Testis (tissue), 3 donors: ENCODE data around the gene CNR2. TPM values are rescaled to one million over a fixed set of nuclear protein-coding genes. Genes with fewer than 3 reads are reported as not detected.

ENCODE experiments used
- DNase-seq: peaks from one replicate; pipeline ENCODE4 v3.0.0-alpha.2; 2019
- H3K27ac ChIP-seq, 2 donors: fragments of 200-600 bp; sonication (generic); one replicate each; pipeline ENCODE4 v1.5.1; 2019
- H3K27me3 ChIP-seq: fragments of 200-600 bp; sonication (generic); one replicate; pipeline ENCODE4 v1.5.1; 2019
- H3K36me3 ChIP-seq: fragments of 200-600 bp; sonication (generic); one replicate; pipeline ENCODE4 v1.5.1; 2017; ENCODE audit warnings: low read depth; ENCODE audit errors: missing control alignments
- H3K4me1 ChIP-seq: fragments of 200-600 bp; sonication (generic); one replicate; pipeline ENCODE4 v1.5.1; 2019
- H3K4me3 ChIP-seq, 2 donors: fragments of 200-600 bp; sonication (generic); one replicate each; pipeline ENCODE4 v1.5.1; 2017 to 2019
- H3K9me3 ChIP-seq: fragments of 200-600 bp; sonication (generic); one replicate; pipeline ENCODE4 v1.5.1; 2017
- POLR2A ChIP-seq: fragments of 450-650 bp; IDR thresholded peaks from one replicate; pipeline ENCODE4 v1.6.1; 2017; ENCODE audit warnings: antibody characterized with exemption, mild to moderate bottlenecking, moderate library complexity
- WGBS, 2 donors: methylation state at CpG; one replicate each; pipeline ENCODE4 v1.1.5; 2018; 5-methylcytosine and 5-hydroxymethylcytosine counted together
- intact Hi-C: fragments of 100-400 bp; cut with DNase I; formaldehyde crosslinking; loops from one replicate; pipeline ENCODE4 v1.15.1; 2023; ENCODE audit warnings: low total_unique reads
- polyA plus RNA-seq: library from polyadenylated mRNA; stranded (reverse); fragments of 350-450 nt; fragmentation: Illumina TruSeq; extraction: RNeasy Lipid Tissue Mini Kit (QIAGEN cat#74804); gene quantifications from one replicate; pipeline ENCODE4 v1.2.3, GENCODE V29; 2014; ENCODE audit warnings: low read depth, low replicate concordance; ENCODE audit not compliant: insufficient read depth
- total RNA-seq, 2 donors: library from RNA; depleted of rRNA; stranded (reverse); fragments of >200 nt; gene quantifications; one replicate each; pipeline ENCODE4 v1.2.3, GENCODE V29; 2016
- TF ChIP-seq, protein P1 (sequence below), 3 experiments: fragments of 450-650 bp in 2 of 3; fragments of 200-600 bp in 1 of 3; sonication (generic) in 1 of 3; IDR thresholded peaks; one replicate each; pipeline ENCODE4 v1.5.1; 2016 to 2019; ENCODE audit warnings: antibody characterized with exemption in 3 of 3, mild to moderate bottlenecking in 2 of 3, moderate library complexity in 1 of 3

Gene CNR2
- total and polyA plus RNA-seq, 3 donors from 2014 or later, result 0.06 to 0.20 (median 0.08) TPM

DNA sequence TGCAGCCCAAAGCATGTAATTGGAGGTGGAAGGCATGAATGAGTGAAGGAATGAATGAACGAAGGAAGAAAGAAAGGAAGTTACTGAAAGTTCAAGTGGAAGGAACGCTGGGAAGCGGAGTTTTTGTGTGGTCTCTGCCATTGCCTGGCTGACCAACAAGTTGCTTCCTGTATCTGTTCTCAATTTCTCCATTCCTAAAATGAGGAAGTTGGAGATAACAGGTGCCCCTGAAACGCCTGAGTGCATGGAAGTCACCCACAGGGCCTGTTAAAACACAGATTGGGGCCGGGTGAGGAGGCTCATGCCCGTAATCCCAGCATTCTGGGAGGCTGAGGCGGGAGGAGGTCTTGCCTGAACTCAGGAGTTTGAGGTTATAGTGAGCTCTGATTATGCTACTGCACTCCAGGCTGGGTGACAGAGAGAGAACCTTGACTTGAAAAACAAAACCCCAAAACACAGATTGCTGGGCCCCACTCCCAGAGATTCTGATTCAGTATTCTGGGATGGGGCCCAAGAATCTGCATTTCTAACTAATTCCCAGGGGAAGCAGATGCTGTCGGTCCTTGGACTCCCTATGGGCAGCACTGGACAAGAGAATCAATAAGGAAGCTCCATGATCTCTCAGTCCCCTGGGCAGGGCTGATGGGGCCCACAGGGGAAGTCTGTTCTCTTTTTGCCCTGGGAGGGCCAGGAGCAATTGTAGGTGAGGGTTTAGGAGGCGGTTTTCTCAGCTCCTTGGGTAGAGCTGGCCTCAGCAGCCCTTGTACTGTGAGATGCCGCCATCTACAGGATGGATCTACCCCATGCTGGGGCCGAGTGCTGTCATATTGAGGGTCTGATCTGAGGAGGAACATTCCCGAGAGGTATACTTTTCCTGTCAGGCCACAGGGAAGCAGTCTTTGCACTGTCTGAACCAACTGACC, 3.3 kb upstream of the CNR2 start:
- no peak overlapping the region for H3K4me3 ChIP-seq
- TF ChIP-seq POLR2A, result no peak
- TF ChIP-seq, protein P1, sequence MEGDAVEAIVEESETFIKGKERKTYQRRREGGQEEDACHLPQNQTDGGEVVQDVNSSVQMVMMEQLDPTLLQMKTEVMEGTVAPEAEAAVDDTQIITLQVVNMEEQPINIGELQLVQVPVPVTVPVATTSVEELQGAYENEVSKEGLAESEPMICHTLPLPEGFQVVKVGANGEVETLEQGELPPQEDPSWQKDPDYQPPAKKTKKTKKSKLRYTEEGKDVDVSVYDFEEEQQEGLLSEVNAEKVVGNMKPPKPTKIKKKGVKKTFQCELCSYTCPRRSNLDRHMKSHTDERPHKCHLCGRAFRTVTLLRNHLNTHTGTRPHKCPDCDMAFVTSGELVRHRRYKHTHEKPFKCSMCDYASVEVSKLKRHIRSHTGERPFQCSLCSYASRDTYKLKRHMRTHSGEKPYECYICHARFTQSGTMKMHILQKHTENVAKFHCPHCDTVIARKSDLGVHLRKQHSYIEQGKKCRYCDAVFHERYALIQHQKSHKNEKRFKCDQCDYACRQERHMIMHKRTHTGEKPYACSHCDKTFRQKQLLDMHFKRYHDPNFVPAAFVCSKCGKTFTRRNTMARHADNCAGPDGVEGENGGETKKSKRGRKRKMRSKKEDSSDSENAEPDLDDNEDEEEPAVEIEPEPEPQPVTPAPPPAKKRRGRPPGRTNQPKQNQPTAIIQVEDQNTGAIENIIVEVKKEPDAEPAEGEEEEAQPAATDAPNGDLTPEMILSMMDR (IDR thresholded peaks at IDR 0.05), result peak in 2 of 3 experiments; percentile 19 to 24
- no peaks in the 10 kb centered on the region for H3K36me3 ChIP-seq
- H3K4me1 ChIP-seq, result peaks cover 3% of the 10 kb centered on the region
- no peaks in the 10 kb centered on the region for H3K9me3 ChIP-seq
- no peaks in the 10 kb centered on the region for H3K27me3 ChIP-seq
- 66 to 76% methylated on average over 7 to 12 of the region's 12 CpGs for WGBS, 2 donors
- no peak overlapping the region for H3K27ac ChIP-seq
- peak; percentile 61 for DNase-seq
- intact Hi-C loops, result no loop called here

DNA sequence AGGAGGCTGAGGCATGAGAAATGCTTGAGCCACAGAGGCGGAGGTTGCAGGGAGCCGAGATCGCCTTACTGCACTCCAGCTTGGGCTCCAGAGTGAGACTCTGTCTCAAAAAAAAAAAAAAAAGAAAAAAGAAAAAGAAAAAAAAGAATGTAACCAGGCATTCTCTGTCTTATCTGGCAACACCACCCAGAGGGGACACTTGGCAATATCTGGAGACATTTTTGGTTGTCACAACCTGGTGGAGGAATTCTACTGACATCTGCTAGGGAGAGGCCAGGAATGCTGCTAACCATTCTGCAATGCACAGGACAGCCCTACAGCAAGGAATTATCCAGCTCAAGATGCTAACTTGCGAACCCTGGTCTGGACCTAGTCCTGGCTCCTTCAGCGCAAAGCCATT, 2.3 kb upstream of the CNR2 start:
- Histone ChIP-seq H3K36me3 (no peaks in the 10 kb centered on the region), H3K4me3 (no peak overlapping the region), H3K27ac (no peak overlapping the region), H3K27me3 (no peaks in the 10 kb centered on the region), H3K9me3 (no peaks in the 10 kb centered on the region), H3K4me1 (peaks cover 3% of the 10 kb centered on the region)
- intact Hi-C loops, result no loop called here
- TF ChIP-seq, protein P1 (IDR thresholded peaks at IDR 0.05), result no peak
- no peak for TF ChIP-seq POLR2A
- DNase-seq, result no peak
- WGBS, 2 donors, result 92 to 93% methylated on average over 5 of the region's 5 CpGs

GRCh38 chr1:23914921-23915320, 1.8 kb upstream of the CNR2 start:
- 90% methylated on average over 4 of the region's 4 CpGs for WGBS, 2 donors
- DNase-seq, result no peak
- TF ChIP-seq, protein P1 (IDR thresholded peaks at IDR 0.05), result no peak
- no peak for TF ChIP-seq POLR2A
- H3K4me3 ChIP-seq, result no peak overlapping the region
- H3K36me3 ChIP-seq, result no peaks in the 10 kb centered on the region
- H3K4me1 ChIP-seq, result peaks cover under 1% of the 10 kb centered on the region
- H3K27ac ChIP-seq, result no peak overlapping the region
- no peaks in the 10 kb centered on the region for H3K9me3 ChIP-seq
- intact Hi-C loops, result no loop called here
- H3K27me3 ChIP-seq, result no peaks in the 10 kb centered on the region

GRCh38 chr1:23911921-23912320, 1.2 kb downstream of the CNR2 start:
- Histone ChIP-seq H3K27ac (no peak overlapping the region), H3K4me3 (no peak overlapping the region), H3K9me3 (no peaks in the 10 kb centered on the region), H3K4me1 (no peaks in the 10 kb centered on the region), H3K36me3 (no peaks in the 10 kb centered on the region), H3K27me3 (no peaks in the 10 kb centered on the region)
- intact Hi-C loops, result no loop called here
- no peak for DNase-seq
- 88 to 90% methylated on average over 8 of the region's 8 CpGs for WGBS, 2 donors
- TF ChIP-seq POLR2A, result no peak
- TF ChIP-seq, protein P1 (IDR thresholded peaks at IDR 0.05), result no peak
